Nephron (organoid): ENCODE measurements around the gene CHRM4.
A peak's percentile ranks its signal among the peaks of the same experiment; 100 is the strongest.
"Not testable (repeated sequence)": the region's sequence is repeated elsewhere in the genome, so short reads cannot be mapped to it uniquely, and the experiment has no call there.

Experiments used
- H3K27ac Mint-ChIP-seq, 3 experiments: 2 replicates each; pipeline ENCODE4 v1.8.0; 2020; ENCODE audit warnings: mixed read lengths in 3 of 3, mild to moderate bottlenecking in 2 of 3, moderate library complexity in 1 of 3
- H3K27me3 Mint-ChIP-seq: 2 replicates; pipeline ENCODE4 v1.8.0; 2021; ENCODE audit warnings: low read depth, mild to moderate bottlenecking, moderate library complexity, mixed read lengths
- H3K36me3 Mint-ChIP-seq: 2 replicates; pipeline ENCODE4 v1.8.0; 2020; ENCODE audit warnings: low read depth, mixed read lengths
- H3K4me1 Mint-ChIP-seq: 2 replicates; pipeline ENCODE4 v1.8.0; 2020; ENCODE audit warnings: mixed read lengths
- H3K4me3 Mint-ChIP-seq, 3 experiments: 2 replicates each; pipeline ENCODE4 v1.8.0; 2020; ENCODE audit warnings: mild to moderate bottlenecking in 3 of 3, mixed read lengths in 3 of 3, moderate library complexity in 2 of 3
- H3K9me3 Mint-ChIP-seq: 2 replicates; pipeline ENCODE4 v1.8.0; 2020; ENCODE audit warnings: mixed read lengths
- TF ChIP-seq, protein P1 (sequence below), 3 experiments: fragments of 200-600 bp; sonication (generic); IDR thresholded peaks; one replicate each; pipeline ENCODE4 v1.5.0; 2021; ENCODE audit warnings: antibody characterized with exemption in 3 of 3; ENCODE audit not compliant: unreplicated experiment in 3 of 3

The CHRM4 gene

DNA sequence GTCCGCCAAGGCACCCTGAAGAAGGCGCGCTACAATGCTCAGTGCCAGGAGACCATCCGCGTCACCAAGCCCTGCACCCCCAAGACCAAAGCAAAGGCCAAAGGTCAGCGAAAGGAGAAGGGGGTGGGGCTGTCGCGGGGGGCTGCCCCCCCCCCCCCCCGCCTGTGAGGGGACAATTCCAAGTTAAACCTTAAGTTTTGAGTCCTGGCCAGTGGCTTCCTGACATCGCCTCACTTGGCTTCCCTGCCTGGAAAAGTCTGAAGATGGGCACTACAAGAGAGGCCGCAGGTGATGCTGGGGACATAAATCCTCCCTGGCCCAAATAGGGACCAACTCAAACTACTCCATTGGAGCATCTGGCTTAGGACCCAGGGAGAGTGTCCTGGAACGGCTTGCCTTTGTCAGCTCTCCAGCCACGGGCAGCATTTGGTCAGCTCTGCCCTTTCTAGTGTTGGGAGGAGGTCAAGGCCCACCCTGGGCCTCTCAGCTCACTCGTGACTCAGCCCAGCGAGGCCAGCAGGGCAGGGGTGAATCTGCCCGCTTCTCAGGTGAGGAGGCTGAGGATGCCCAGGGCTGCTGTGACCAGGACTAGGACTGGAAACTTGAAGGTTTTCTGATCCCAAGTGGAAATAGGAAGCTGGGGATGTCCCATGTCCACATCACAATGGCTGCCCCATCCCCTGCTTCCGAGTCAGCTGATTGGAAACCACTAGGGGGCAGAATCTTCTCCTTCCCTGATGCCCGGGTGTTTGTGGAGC, 8.8 kb downstream of the CHRM4 start:
- Mint-ChIP-seq H3K4me1 (no peaks in the 10 kb centered on the region), H3K9me3 (no peaks in the 10 kb centered on the region), H3K27me3 (peaks cover 24% of the 10 kb centered on the region), H3K36me3 (peaks cover 14% of the 10 kb centered on the region), H3K4me3 (peak overlapping the region; percentile 84 to 89 (median 86)), H3K27ac (peak overlapping the region in 1 of 3 experiments; percentile 87)
- TF ChIP-seq, protein P1, sequence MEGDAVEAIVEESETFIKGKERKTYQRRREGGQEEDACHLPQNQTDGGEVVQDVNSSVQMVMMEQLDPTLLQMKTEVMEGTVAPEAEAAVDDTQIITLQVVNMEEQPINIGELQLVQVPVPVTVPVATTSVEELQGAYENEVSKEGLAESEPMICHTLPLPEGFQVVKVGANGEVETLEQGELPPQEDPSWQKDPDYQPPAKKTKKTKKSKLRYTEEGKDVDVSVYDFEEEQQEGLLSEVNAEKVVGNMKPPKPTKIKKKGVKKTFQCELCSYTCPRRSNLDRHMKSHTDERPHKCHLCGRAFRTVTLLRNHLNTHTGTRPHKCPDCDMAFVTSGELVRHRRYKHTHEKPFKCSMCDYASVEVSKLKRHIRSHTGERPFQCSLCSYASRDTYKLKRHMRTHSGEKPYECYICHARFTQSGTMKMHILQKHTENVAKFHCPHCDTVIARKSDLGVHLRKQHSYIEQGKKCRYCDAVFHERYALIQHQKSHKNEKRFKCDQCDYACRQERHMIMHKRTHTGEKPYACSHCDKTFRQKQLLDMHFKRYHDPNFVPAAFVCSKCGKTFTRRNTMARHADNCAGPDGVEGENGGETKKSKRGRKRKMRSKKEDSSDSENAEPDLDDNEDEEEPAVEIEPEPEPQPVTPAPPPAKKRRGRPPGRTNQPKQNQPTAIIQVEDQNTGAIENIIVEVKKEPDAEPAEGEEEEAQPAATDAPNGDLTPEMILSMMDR (IDR thresholded peaks at IDR 0.05; ENCODE audit: unreplicated experiment in 3 of 3) = peak; percentile 44 to 63 (median 47)

DNA sequence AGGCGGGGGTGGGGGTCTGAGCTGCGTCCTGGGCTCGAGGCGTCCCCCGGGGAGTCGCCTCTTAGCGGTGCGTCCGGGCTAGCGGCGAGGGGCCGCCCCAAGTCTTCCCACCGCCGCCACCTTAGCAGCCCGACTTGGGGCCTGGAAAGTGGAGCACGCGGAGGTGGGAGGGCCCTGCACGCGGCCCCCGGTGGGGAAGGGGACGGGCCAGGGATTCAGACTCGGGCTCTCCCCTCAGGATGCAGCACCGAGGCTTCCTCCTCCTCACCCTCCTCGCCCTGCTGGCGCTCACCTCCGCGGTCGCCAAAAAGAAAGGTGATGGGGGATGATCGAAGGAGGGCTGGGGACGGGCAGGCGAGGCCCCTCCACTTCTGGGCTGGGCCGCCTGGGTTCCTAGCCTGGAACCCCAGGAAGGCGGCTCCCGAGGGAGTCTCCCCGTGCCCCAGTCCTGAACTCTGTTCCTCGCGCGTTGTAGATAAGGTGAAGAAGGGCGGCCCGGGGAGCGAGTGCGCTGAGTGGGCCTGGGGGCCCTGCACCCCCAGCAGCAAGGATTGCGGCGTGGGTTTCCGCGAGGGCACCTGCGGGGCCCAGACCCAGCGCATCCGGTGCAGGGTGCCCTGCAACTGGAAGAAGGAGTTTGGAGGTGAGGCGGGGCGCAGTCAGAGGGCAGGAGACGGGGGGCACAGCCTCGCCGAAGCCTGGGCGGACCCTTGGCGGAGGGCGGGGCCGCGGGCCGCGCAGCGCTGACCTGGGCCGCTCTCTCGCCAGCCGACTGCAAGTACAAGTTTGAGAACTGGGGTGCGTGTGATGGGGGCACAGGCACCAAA, 9.5 kb downstream of the CHRM4 start:
- Mint-ChIP-seq H3K4me1 (no peaks in the 10 kb centered on the region), H3K27me3 (peaks cover 16% of the 10 kb centered on the region), H3K9me3 (no peaks in the 10 kb centered on the region), H3K36me3 (peaks cover 22% of the 10 kb centered on the region), H3K4me3 (peak overlapping the region; percentile 84 to 89 (median 86)), H3K27ac (peak overlapping the region in 1 of 3 experiments; percentile 87)
- TF ChIP-seq, protein P1 (IDR thresholded peaks at IDR 0.05; ENCODE audit: unreplicated experiment in 3 of 3) = no peak

DNA sequence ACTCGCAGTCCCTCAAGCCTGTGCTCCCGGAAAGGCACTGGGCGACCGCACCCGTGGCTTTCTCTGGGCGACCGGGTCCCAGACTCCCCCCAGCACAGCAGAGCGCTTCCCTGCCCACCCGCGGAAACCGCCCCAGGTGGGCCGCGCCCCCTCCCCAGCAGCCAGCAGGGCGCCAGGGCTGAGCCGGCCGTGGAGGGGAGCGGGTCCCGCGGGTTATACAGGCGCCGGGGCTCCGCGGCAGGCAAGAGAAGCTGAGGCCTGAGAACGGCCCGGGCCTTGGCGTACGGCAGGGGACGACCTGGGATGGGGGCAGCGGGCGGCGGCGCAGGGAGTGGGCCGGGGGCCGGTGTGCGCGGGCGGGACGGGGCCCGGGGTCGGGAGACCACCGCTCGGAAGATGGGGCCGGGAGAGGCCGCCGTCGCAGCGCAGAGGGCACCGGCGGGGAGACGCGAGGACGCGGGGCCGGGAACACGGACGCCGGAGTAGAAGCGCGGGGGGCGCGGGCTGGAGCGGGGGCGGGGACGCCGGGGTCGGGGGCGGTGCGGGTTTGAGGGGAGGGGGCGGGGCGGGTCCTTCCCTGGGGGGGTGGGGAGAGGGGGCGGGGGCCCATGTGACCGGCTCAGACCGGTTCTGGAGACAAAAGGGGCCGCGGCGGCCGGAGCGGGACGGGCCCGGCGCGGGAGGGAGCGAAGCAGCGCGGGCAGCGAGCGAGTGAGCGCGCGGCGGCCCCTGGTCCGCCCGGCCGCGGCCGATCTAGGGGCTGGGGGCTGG, 10.3 kb downstream of the CHRM4 start, which contains the start of gene MDK:
TSS of gene MDK (plus strand) at position 622 of the 771 bp plus-strand sequence. CDS start 389 bp downstream, outside the sequence.
- H3K27ac Mint-ChIP-seq = peak within 1 kb of the TSS; percentile 48 to 87 (median 70)
- TF ChIP-seq, protein P1 (IDR thresholded peaks at IDR 0.05; ENCODE audit: unreplicated experiment in 3 of 3) = no peak
- H3K36me3 Mint-ChIP-seq = peaks cover 22% of the 10 kb centered on the region
- H3K27me3 Mint-ChIP-seq = peaks cover 8% of the 10 kb centered on the region
- peak within 1 kb of the TSS; percentile 84 to 89 (median 86) for H3K4me3 Mint-ChIP-seq
- no peaks in the 10 kb centered on the region for H3K4me1 Mint-ChIP-seq
- H3K9me3 Mint-ChIP-seq = no peaks in the 10 kb centered on the region

DNA sequence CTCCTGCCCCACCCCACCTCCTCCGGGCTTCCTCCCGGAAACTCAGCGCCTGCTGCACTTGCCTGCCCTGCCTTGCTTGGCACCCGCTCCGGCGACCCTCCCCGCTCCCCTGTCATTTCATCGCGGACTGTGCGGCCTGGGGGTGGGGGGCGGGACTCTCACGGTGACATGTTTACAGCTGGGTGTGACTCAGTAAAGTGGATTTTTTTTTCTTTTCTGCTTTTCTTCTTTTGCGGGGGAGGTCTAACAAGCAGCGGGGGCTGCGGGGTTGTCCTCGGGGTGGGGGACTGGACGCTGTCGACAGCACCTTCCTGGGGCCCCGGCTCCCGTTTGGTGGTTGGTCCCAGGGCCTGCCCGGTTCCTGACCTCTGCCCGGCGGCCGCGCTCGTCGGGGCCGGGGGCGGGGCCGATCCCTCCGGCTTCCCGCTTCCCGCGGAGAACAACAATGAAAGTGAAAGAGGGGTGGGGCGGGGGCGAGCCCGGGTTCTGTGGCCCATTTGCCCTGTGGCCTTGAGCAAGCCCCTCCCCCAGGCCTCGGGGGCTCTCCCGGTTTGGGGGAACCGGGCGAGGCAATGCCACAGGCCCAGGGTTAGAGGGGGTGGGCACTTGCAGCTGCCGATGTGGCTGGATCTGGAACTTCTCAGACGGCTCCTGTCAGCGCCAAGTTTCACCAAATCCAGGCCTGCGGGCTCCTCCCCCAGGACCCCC, 11.1 kb downstream of the CHRM4 start:
- Mint-ChIP-seq H3K27ac (peak overlapping the region; percentile 48 to 87 (median 70)), H3K9me3 (no peaks in the 10 kb centered on the region), H3K27me3 (peaks cover under 1% of the 10 kb centered on the region), H3K36me3 (peaks cover 22% of the 10 kb centered on the region), H3K4me1 (no peaks in the 10 kb centered on the region), H3K4me3 (peak overlapping the region; percentile 78 to 86 (median 84))
- TF ChIP-seq, protein P1 (IDR thresholded peaks at IDR 0.05; ENCODE audit: unreplicated experiment in 3 of 3) = no peak

DNA sequence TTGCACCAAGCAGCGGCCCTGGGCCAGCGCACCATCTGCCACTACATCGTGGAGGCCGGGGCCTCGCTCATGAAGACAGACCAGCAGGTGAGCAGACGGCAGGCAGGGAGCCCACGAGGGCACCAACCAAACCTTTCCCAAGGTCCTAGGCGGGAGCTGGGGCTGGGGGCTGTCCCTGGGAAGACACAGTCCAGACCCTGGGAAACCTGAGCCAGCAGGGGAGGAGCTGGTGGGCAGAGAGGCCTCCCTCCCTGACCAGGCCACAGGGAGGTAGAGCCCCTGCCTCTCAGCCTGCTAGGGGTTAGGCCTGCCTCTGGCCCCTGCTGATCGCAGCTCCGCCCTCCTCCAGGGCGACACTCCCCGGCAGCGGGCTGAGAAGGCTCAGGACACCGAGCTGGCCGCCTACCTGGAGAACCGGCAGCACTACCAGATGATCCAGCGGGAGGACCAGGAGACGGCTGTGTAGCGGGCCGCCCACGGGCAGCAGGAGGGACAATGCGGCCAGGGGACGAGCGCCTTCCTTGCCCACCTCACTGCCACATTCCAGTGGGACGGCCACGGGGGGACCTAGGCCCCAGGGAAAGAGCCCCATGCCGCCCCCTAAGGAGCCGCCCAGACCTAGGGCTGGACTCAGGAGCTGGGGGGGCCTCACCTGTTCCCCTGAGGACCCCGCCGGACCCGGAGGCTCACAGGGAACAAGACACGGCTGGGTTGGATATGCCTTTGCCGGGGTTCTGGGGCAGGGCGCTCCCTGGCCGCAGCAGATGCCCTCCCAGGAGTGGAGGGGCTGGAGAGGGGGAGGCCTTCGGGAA, 11.9 kb downstream of the CHRM4 start:
- H3K4me1 Mint-ChIP-seq, H3K27me3 Mint-ChIP-seq, H3K9me3 Mint-ChIP-seq: not testable (repeated sequence)
- peak overlapping the region; percentile 77 to 82 (median 80) for H3K4me3 Mint-ChIP-seq
- H3K36me3 Mint-ChIP-seq = peaks cover 23% of the 10 kb centered on the region
- H3K27ac Mint-ChIP-seq = peak overlapping the region; percentile 55 to 91 (median 76)
